ENCODE results near the gene FBXO30. TPM values are rescaled to one million over a fixed set of nuclear protein-coding genes. Genes with fewer than 3 reads are reported as not detected.

The FBXO30 gene
- total and polyA plus RNA-seq, 10 donors: 2.1 to 11.1 (median 8.7) TPM

- DNase-seq: no peak
- intact Hi-C loops (cut with DNase I; ENCODE audit: low total_unique reads): loop anchor here (10.0 kb wide), 1 partner anchor 57 kb away; no protein-coding TSS in a partner anchor
- Histone ChIP-seq H3K27ac (no peak overlapping the region), H3K36me3 (peaks cover 0 to 51% (median 20%) of the 10 kb centered on the region in 6 donors), H3K4me1 (no peaks in the 10 kb centered on the region), H3K4me3 (no peak overlapping the region), H3K9me3 (no peaks in the 10 kb centered on the region), H3K27me3 (replicated peaks in 1 of 7) (no peaks in the 10 kb centered on the region)
- TF ChIP-seq CTCF (IDR thresholded peaks at IDR 0.05 in 8 of 11, conservative IDR thresholded peaks at IDR 0.05 in 3 of 11): no peak
- TF ChIP-seq POLR2AphosphoS5 (IDR thresholded peaks at IDR 0.05): no peak
- TF ChIP-seq POLR2A (IDR thresholded peaks at IDR 0.05): no peak
- WGBS, 5 donors: 94 to 100% (median 96%) methylated on average over 5 of the region's 5 CpGs
Observed at GRCh38 chr6:145802141-145802540, 12.5 kb downstream of the FBXO30 start.

GRCh38 chr6:145801021-145801420, 13.6 kb downstream of the FBXO30 start:
- Histone ChIP-seq H3K9me3 (no peaks in the 10 kb centered on the region), H3K4me3 (no peak overlapping the region), H3K4me1 (no peaks in the 10 kb centered on the region), H3K36me3 (peaks cover 0 to 48% (median 19%) of the 10 kb centered on the region in 6 donors), H3K27ac (no peak overlapping the region), H3K27me3 (replicated peaks in 1 of 7) (no peaks in the 10 kb centered on the region)
- TF ChIP-seq POLR2AphosphoS5 (IDR thresholded peaks at IDR 0.05) (no peak), POLR2A (IDR thresholded peaks at IDR 0.05) (no peak), CTCF (IDR thresholded peaks at IDR 0.05 in 8 of 11, conservative IDR thresholded peaks at IDR 0.05 in 3 of 11) (no peak)
- intact Hi-C loops (cut with DNase I; ENCODE audit: low total_unique reads): loop anchor here (10.0 kb wide), 1 partner anchor 56 kb away; no protein-coding TSS in a partner anchor
- WGBS, 5 donors: 88 to 93% (median 91%) methylated on average over 6 of the region's 6 CpGs
- DNase-seq: no peak

- 74 to 93% (median 78%) methylated on average over 2 of the region's 2 CpGs for WGBS, 5 donors
- no peak overlapping the region for H3K27ac ChIP-seq
- H3K4me3 ChIP-seq: no peak overlapping the region
- intact Hi-C loops (cut with DNase I; ENCODE audit: low total_unique reads): no loop called here
- H3K9me3 ChIP-seq: no peaks in the 10 kb centered on the region
- peaks cover 0 to 23% (median 2%) of the 10 kb centered on the region in 6 donors for H3K36me3 ChIP-seq
- no peak for TF ChIP-seq POLR2A (IDR thresholded peaks at IDR 0.05)
- no peak for TF ChIP-seq POLR2AphosphoS5 (IDR thresholded peaks at IDR 0.05)
- no peak for TF ChIP-seq CTCF (IDR thresholded peaks at IDR 0.05 in 8 of 11, conservative IDR thresholded peaks at IDR 0.05 in 3 of 11)
- DNase-seq: no peak
- no peaks in the 10 kb centered on the region for H3K27me3 ChIP-seq (replicated peaks in 1 of 7)
- no peaks in the 10 kb centered on the region for H3K4me1 ChIP-seq
Observed at GRCh38 chr6:145798530-145798929, 16.1 kb downstream of the FBXO30 start.

- Histone ChIP-seq H3K9me3 (peaks cover 0 to 37% (median 21%) of the 10 kb centered on the region in 8 donors), H3K27ac (no peak overlapping the region), H3K4me1 (no peaks in the 10 kb centered on the region), H3K27me3 (replicated peaks in 1 of 7) (no peaks in the 10 kb centered on the region), H3K4me3 (no peak overlapping the region), H3K36me3 (peaks cover 0 to 23% (median 3%) of the 10 kb centered on the region in 6 donors)
- TF ChIP-seq POLR2A (IDR thresholded peaks at IDR 0.05) (no peak), CTCF (IDR thresholded peaks at IDR 0.05 in 8 of 11, conservative IDR thresholded peaks at IDR 0.05 in 3 of 11) (no peak), POLR2AphosphoS5 (IDR thresholded peaks at IDR 0.05) (no peak)
- no peak for DNase-seq
- WGBS, 5 donors: 88 to 96% (median 94%) methylated on average over 3 of the region's 3 CpGs
- intact Hi-C loops (cut with DNase I; ENCODE audit: low total_unique reads): no loop called here
Observed at GRCh38 chr6:145789443-145789842, 25.2 kb downstream of the FBXO30 start.

Data from spleen (tissue), 11 donors.